HEK293T (cell line): ENCODE results near the gene DLX4.

Source experiments
- CTCF ChIA-PET: fragments of 350-600 bp; formaldehyde crosslinking; extraction: SDS; loops from one replicate; lab custom pipeline; 2021; ENCODE audit warnings: antibody characterized with exemption, inconsistent platforms; lab: Yijun Ruan, JAX
- POLR2A ChIA-PET: fragments of 350-600 bp; formaldehyde crosslinking; extraction: SDS; loops from one replicate; lab custom pipeline; 2020; ENCODE audit warnings: antibody characterized with exemption, inconsistent platforms; lab: Yijun Ruan, JAX
- DNase-seq: peaks from one replicate; pipeline ENCODE4 v3.0.0; 2012; ENCODE audit warnings: mixed read lengths; ENCODE audit errors: extremely low spot score
- ARNT ChIP-seq: fragments of 450-650 bp; IDR thresholded peaks from 2 replicates; pipeline ENCODE4 v1.6.1; 2017; ENCODE audit warnings: mild to moderate bottlenecking
- BHLHE40 ChIP-seq: fragments of 450-650 bp; IDR thresholded peaks from 2 replicates; pipeline ENCODE4 v1.6.1; 2016; ENCODE audit warnings: mild to moderate bottlenecking, moderate library complexity, borderline replicate concordance
- CTBP1 ChIP-seq: fragments of 450-650 bp; IDR thresholded peaks from 2 replicates; pipeline ENCODE4 v1.6.1; 2016; ENCODE audit warnings: borderline replicate concordance
- ELF4 ChIP-seq: fragments of 450-650 bp; IDR thresholded peaks from 2 replicates; pipeline ENCODE4 v1.6.1; 2017; ENCODE audit warnings: antibody characterized with exemption
- FOXA1 ChIP-seq: fragments of 450-650 bp; IDR thresholded peaks from 2 replicates; pipeline ENCODE4 v1.6.1; 2016; ENCODE audit warnings: mild to moderate bottlenecking
- FOXK2 ChIP-seq: fragments of 450-650 bp; IDR thresholded peaks from 2 replicates; pipeline ENCODE4 v1.6.1; 2016; ENCODE audit warnings: mild to moderate bottlenecking
- FOXM1 ChIP-seq: fragments of 450-650 bp; IDR thresholded peaks from 2 replicates; pipeline ENCODE4 v1.6.1; 2017; ENCODE audit warnings: mild to moderate bottlenecking, borderline replicate concordance
- HDGF ChIP-seq: fragments of 450-650 bp; IDR thresholded peaks from 2 replicates; pipeline ENCODE4 v1.6.1; 2017; ENCODE audit warnings: antibody characterized with exemption, borderline replicate concordance
- L3MBTL2 ChIP-seq: fragments of 450-650 bp; conservative IDR thresholded peaks from 2 replicates; pipeline ENCODE4 v1.6.1; 2016; ENCODE audit warnings: mild to moderate bottlenecking
- LEF1 ChIP-seq: fragments of 450-650 bp; IDR thresholded peaks from 2 replicates; pipeline ENCODE4 v1.6.1; 2017; ENCODE audit warnings: mild to moderate bottlenecking, borderline replicate concordance
- NFRKB ChIP-seq: fragments of 450-650 bp; IDR thresholded peaks from 2 replicates; pipeline ENCODE4 v1.6.1; 2016; ENCODE audit warnings: mild to moderate bottlenecking, moderate library complexity
- PKNOX1 ChIP-seq: fragments of 450-650 bp; IDR thresholded peaks from 2 replicates; pipeline ENCODE4 v1.6.1; 2016
- SP1 ChIP-seq: fragments of 450-650 bp; IDR thresholded peaks from 2 replicates; pipeline ENCODE4 v1.6.1; 2017
- SUZ12 ChIP-seq: fragments of 450-650 bp; IDR thresholded peaks from 2 replicates; pipeline ENCODE4 v1.6.1; 2016; ENCODE audit warnings: mild to moderate bottlenecking
- TARDBP ChIP-seq: fragments of 450-650 bp; IDR thresholded peaks from 2 replicates; pipeline ENCODE4 v1.6.1; 2016
- ZNF384 ChIP-seq: fragments of 450-650 bp; IDR thresholded peaks from 2 replicates; pipeline ENCODE4 v1.6.1; 2016

DLX4 gene

GRCh38 chr17:49969795-49970389, 902 bp downstream of the DLX4 start:
- POLR2A ChIA-PET: no interaction called here
- CTCF ChIA-PET: interaction anchor here (0.9 kb wide), 1 partner anchor 26 kb away, joined by 5 read pairs; no protein-coding TSS in a partner anchor
- no peak for DNase-seq
- TF ChIP-seq ARNT (no peak), LEF1 (no peak), NFRKB (no peak), SUZ12 (no peak), TARDBP (no peak)

DNA sequence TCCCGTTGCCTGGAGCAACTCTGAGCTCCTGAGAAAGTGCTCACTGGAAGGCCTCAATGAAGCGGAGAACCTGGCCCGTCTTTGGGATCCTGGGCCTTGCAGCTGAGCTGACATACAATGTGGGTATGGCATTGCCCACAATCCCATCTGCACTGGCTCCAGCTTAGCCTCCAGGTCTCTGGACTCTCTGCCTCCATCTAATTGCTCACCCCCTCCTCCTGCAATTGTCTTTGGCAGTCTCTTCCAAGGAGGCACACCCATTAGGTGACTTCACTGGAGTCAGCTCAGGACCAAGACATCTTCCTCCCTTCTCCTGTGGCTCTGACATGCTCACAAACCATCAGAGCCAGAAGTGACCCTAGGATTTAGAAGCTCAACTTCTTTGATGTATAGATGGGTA, 1.5 kb downstream of the DLX4 start:
- TF ChIP-seq ELF4 (no peak), HDGF (no peak), FOXM1 (no peak), LEF1 (no peak), SP1 (no peak)
- ChIA-PET POLR2A (no interaction called here), CTCF (interaction anchor here (0.9 to 1.0 kb wide), 2 partner anchors 18 to 26 kb away, joined by 4 to 5 read pairs; no protein-coding TSS in a partner anchor)
- DNase-seq: no peak

- CTCF ChIA-PET: interaction anchor here (1.0 kb wide), 1 partner anchor 18 kb away, joined by 4 read pairs; no protein-coding TSS in a partner anchor
- POLR2A ChIA-PET: no interaction called here
- TF ChIP-seq FOXK2 (no peak), FOXA1 (no peak), CTBP1 (no peak)
- DNase-seq: no peak
Measured at GRCh38 chr17:49971199-49971847, 2.3 kb downstream of the DLX4 start.

GRCh38 chr17:49971848-49972485, 3.0 kb downstream of the DLX4 start:
- DNase-seq: no peak
- POLR2A ChIA-PET: no interaction called here
- TF ChIP-seq ELF4 (no peak), HDGF (no peak), SP1 (no peak), ZNF384 (no peak), SUZ12 (no peak), L3MBTL2 (no peak), NFRKB (no peak), ARNT (no peak), CTBP1 (no peak), TARDBP (no peak), FOXK2 (no peak), PKNOX1 (no peak), BHLHE40 (no peak), LEF1 (no peak)
- CTCF ChIA-PET: no interaction called here

GRCh38 chr17:49972486-49973270, 3.7 kb downstream of the DLX4 start:
- ChIA-PET CTCF (no interaction called here), POLR2A (interaction anchor here (0.9 kb wide), 1 partner anchor 11 kb away, joined by 3 read pairs; no protein-coding TSS in a partner anchor)
- no peak for DNase-seq
- TF ChIP-seq PKNOX1: no peak
- TF ChIP-seq FOXA1: no peak
- no peak for TF ChIP-seq SUZ12
- no peak for TF ChIP-seq LEF1
- TF ChIP-seq ARNT: no peak
- TF ChIP-seq SP1: no peak
- no peak for TF ChIP-seq BHLHE40
- no peak for TF ChIP-seq FOXM1
- no peak for TF ChIP-seq CTBP1

DNA sequence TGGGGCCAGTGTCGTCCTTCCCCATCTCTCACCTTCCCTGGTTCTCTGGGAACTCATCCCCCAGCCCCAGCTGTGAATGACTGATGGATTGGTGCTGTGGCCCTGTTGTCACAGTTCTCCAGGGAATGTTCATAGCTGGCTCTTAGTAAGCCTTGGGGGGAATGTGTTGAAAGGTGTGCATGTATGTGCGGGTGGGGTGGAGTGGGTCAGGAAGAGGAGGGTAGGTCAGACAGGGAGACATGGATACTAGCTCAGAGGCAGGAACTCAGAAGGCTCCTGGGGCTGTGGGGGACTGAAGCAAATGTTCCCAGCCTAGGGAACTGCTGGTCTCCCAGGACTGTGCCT, 4.3 kb downstream of the DLX4 start:
- TF ChIP-seq ARNT (no peak), FOXK2 (no peak), TARDBP (no peak), FOXM1 (no peak), PKNOX1 (no peak), ZNF384 (no peak), FOXA1 (no peak), BHLHE40 (no peak), SUZ12 (no peak), ELF4 (no peak), SP1 (no peak), L3MBTL2 (no peak), HDGF (no peak), NFRKB (no peak), LEF1 (no peak), CTBP1 (no peak)
- ChIA-PET CTCF (interaction anchor here (2.1 kb wide), 1 partner anchor 21 kb away, joined by 6 read pairs; no protein-coding TSS in a partner anchor), POLR2A (interaction anchor here (0.9 kb wide), 1 partner anchor 11 kb away, joined by 3 read pairs; no protein-coding TSS in a partner anchor)
- no peak for DNase-seq
